SH-SY5Y (cell line): ENCODE data around the gene ATP13A5.

Experiments used
- GATA2 ChIP-seq: IDR thresholded peaks from 2 replicates; pipeline ENCODE4 v1.6.1; 2011; ENCODE audit warnings: mild to moderate bottlenecking, low read depth, low read length
- GATA3 ChIP-seq: IDR thresholded peaks from 2 replicates; pipeline ENCODE4 v1.6.1; 2011; ENCODE audit warnings: low read depth, mild to moderate bottlenecking, low read length, moderate library complexity

GRCh38 chr3:193305356-193305755 lies 73.2 kb downstream of the ATP13A5 start:
- TF ChIP-seq GATA2: no peak
- no peak for TF ChIP-seq GATA3
